Caki2 (cell line): ENCODE results near the gene GAK. TPM values are rescaled to one million over a fixed set of nuclear protein-coding genes. Genes with fewer than 3 reads are reported as not detected.

Experiments
- DNase-seq: peaks from one replicate; pipeline ENCODE4 v3.0.0-alpha.2; 2015; ENCODE audit warnings: low read depth
- in situ Hi-C: cut with HindIII; loops from 2 replicates; pipeline ENCODE4 v1.10.0; 2016; ENCODE audit warnings: low sequenced_read_pairs, low pct_unique_long_range_greater_than_20kb, mixed read lengths
- total RNA-seq: library from RNA; depleted of rRNA; stranded (reverse); fragments of >200 nt; shearing (Covaris generic); gene quantifications from 2 replicates; pipeline ENCODE4 v1.2.3, GENCODE V29; 2014; ENCODE audit warnings: low replicate concordance

The GAK gene
- total RNA-seq, 1 experiment from 2014 or later = 61.6 TPM

DNA sequence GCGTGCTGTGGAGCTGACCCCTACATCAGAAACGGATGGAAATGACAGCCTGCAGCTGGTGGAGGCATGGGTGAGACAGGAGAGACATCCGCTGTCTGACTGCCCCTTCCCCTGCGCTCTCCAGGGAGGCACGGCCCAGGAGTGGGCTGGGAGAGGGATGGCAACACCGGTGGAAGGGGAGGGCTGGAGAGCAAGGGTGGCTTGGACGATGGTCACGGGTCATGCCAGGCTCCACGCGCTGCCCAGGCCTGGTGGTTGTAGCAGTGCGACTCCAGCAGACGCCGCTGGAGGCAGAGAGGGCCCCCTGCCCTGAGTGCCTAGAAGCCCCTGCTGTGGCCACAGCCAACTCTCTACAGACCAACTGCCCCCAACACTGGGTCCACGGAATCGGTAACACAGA, 47.9 kb downstream of the GAK start:
- no peak for DNase-seq

DNA sequence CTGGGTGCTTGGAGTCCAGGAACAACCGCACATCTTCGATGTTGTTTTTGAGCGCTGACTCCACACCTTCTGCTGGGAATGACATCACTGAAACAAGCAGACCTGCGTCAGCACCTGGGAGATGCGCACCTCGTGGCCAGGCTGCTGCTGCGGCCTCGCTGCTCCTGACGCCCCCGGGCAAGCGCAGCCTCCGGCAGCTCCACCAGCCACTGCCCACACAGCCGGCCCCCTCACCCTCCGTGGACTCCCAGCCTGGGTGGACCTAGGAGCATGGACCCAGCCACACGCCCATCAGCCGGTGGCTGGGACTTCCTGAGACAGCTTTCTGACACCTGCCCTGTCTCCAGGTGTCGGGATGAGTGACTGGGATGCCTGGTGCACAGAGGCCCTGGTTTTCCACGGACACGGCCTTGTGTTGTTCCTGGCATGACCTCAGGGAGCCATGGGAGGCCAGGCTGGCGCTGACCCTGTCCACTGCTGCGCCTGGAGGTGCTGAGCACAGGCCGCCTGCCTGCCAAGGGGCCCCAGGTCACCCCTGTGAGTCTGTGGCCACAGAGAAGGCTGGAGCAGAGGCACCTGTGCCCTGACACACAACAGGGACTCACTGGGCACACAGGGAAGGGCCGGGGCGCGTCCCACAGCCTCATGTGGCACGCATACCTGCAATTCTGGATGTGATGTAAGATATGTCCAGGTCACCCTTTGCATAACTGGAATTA, 48.6 kb downstream of the GAK start:
- no peak for DNase-seq
- in situ Hi-C loops = no loop called here

More for the DNA sequence above, 47.9 kb downstream of the GAK start:
- in situ Hi-C loops = no loop called here

DNA sequence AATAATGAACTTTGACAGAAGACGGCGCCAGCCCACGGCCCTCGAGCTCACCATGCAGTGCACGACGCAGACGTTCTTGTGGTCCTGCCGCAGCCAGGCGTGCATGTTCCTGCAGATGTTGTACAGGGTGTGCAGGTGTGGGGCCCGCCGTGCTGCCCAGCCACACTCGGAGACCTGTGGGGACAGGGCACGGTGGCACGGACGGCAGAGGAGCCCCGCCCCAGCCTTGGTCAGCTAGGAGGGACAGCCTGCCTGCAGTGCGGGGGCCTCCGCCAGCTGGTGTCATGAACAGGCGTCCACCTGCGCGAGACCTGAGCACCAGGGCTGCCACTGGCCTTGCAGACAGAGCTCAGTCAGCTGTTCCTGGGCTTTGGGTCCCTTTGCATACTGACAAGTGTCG, 49.5 kb downstream of the GAK start:
- no peak for DNase-seq
- in situ Hi-C loops = no loop called here

DNA sequence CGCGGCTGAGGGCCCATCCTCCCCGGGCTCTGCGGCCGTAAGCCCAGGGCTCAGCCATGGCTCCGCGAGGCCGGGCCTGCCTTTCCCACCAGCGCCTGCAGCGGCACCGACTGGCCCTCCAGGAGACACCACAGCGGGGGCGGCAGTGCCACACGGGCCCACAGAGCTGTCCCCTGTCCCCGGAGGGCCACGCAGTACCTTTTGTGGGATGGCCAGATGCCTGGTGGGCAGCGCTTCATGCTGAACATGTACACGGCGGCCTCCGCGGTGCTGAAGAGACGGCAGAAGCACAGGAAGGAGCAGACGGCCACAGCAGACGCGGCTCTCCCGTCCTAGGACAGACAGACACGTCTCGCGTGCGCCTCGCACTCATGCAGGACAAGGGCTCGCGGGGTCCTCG, 50.4 kb downstream of the GAK start:
- no peak for DNase-seq
- in situ Hi-C loops = no loop called here

DNA sequence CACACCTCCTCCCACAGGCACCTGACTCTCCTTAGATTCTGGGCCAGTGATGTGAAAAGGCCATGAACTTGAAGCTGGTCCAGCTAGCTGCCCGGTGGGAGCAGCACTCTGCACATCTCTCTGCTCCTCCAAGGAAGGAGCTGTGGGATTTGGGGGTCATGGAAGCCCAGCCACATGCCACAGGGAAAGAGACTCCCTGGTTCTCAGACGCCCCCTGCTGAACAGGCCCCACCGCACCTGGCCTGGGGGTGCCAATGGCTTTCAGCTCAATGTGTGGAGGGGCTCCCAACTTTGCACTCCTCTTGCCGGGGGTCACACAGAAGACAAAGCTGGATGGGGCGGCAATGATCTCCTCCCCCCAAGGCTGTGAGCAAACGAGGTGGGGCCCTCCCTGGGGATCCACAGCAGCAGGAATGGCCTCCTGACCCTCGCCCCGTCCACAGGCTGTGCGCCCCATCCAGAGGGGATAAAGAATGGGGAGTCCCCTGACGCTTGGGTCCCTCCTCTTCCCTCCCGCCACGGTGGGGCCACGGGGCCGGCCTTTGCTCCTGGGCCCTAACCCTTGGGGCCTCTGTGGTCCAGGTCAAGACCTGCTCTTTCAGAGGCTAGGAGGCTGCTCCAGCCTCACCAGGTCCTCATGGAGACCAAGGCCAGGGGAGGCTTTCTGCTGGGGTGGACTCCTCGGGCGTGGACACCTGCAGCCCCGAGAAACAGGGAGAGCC, 51.3 kb downstream of the GAK start:
- in situ Hi-C loops = no loop called here
- DNase-seq = no peak

DNA sequence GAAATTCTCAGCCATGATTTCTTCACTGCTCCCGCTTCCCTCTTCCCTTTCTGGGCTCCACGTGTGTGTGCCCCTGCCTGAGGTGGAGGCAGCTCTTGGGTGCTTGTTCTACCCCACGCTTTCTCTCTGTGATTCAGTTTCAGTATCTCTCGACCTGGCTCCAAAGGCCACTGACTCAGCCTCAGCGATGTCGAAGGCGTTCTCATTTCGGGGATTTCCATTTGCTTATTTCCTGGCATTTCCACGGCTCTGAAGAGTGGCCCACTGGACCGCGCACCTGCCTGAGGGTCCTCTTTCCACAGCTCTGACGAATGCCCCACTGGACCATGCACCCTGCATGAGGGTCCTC, 52.4 kb downstream of the GAK start:
- DNase-seq = no peak
- in situ Hi-C loops = no loop called here

DNA sequence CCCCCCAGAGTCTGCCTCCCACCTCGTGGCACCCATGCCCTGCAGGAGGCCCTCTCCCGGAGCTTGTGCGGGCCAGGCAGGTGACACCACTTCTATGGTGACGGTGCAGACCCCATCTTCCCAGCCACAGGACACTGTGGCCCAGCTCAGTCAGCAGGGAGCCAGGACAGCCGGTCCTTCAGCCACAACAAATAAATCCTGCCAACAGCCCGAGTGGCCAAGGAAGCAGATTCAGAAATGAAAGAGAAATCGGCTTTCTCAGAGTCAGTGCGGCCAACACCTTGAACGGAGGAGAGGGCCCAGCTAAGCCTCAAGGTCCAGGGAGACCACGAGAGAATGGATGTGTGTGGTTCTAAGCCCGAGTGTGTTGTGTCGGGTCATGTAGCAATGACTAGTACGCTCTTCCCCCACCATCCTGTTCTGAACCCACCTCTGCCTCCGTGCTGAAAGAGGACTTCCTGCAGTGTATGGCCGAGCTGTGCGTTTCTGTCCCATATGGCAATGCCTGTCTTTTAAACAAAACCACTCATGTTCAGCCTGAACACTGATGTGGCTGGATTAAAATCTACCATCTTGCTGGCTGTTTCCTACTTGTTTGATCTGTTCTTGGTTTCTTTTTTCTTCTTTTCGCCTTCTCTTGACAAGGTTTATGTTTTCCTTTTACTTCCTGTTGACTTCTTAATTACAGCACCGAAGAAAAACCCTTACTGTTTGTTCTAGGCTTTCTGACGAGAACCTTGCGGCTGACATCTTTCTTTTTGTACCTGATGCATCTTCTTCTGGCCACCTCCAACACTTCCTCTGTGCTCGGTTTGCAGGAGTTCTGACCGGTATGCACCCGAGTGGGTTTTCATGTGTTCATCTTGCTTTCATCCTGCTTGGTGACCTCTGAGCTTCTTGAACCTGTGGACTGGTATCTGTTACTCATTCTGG, 53.1 kb downstream of the GAK start:
- in situ Hi-C loops = no loop called here
- DNase-seq = no peak

DNA sequence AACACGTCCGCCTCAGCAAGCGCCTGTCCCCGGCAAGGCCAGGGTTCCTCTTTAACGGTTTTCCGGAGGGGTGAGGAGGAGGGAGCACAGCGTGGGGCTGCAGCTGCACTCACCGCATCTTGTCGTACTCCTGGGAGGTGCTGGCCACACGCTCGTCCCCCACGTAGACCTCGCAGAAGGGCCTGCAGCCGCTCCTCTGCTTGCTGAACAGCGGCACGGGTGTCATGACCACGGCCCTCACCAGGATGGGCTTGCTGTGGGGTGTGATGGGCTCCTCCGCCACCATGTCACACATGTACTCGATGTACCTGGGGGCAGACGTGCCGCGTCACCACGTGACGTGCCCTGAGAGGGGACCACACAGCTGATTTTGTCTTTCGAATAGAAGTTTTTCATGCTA, 54.6 kb downstream of the GAK start:
- in situ Hi-C loops = no loop called here
- no peak for DNase-seq

DNA sequence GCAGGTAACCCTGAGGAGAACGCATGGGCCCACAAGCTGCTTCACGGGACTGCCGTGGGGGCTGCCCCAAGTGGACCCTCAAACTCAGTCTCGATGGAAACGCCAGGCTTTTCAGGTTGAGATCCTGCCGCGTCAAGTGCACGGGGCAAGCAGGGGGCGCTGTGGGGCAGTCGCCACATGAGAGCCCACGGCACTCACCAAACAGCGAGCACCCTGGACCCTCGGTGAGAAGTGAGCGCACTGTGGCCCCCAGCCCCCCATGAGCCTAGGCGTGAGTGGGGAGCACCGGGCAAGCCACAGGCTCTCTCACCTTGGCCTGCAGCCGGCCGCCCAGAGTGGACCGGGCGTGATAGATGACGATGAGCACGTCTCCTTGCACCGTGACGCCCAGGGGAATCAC, 55.3 kb downstream of the GAK start:
- in situ Hi-C loops = no loop called here
- no peak for DNase-seq

DNA sequence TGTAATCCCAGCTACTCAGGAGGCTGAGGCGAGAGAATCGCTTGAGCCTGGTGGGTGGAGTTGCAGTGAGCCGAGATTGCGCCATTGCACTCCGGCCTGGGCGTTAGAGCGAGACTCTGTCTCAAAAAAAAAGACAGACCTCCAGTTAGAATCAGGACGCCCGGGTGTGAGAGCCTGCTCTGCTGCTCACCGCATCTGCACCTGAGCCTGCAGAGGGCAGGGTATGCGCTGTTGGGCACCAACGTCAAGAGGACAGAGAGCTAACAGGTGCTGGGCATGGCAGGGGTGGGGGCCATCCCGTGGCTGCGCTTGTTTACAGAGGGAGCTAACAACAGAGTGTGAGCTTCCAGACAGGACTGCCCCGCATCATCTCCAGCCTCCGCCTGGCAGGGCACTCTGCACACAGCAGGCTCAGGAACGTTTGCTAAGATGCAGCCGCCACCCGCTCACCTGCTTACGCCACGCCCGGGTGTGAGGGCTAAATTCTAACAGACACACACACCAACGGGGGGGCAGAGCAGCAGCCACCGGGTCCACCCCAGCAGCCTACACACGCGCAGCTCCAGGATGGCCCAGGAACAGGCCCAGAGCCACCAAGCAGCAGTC, 56.2 kb downstream of the GAK start:
- no peak for DNase-seq
- in situ Hi-C loops = no loop called here

DNA sequence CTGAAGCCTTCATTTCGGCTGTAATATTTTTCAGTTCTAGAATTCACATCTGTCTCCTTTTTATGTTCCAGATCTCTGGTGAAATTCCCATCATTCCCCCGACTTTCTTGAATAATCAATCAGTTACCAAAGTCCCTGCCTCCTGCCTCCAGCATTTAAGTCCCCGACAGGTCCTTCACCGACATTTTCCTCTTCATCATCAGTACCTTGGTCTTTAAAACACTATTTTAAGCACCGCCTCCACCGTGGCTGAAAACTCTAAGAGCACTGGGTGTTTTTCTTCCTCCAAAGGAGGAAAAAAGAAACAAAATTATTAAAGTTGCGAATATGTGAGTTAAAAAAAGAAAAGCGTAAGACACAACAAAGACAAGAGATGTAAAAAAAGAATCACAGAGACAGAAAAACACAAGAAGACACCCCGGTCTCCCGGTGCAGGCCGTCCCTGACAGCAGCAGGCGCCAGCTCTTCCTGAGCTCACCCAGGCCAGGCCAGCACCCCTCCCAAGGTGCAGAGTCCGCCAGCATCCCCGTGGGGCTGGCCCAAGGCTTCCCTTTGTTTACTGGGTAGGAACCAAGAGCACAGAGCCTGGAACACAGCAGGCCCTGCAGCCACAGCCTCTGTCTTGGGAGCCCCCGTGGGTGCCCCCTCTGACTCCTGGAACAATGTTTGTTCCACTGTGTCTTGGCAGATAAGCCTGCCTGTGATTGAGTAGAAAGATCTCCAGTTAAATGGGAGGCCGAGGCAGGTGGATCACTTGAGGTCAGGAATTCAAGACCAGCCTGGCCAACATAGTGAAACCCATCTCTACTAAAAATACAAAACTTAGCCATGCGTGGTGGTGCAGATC, 56.9 kb downstream of the GAK start:
- in situ Hi-C loops = no loop called here
- DNase-seq = no peak

DNA sequence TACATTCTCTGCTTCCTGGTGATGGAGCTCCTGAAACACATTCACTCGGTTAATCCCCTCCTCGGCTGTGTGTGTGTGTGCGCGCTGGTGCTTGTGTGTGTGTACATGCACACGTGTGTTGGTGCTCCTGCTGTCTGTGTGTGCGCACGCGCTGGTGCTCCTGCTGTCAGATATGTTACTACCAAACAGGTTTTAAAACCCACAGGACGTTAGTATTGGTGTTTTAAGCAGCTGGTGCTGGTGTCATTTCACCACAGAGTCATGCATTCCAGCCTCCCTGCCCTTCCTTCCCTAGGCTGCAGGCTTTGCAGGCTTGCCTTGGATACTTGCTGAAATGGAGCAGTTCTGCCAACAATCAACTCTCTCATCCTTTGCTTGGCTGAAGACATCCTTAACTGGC, 58.1 kb downstream of the GAK start:
- DNase-seq = no peak
- in situ Hi-C loops = no loop called here

DNA sequence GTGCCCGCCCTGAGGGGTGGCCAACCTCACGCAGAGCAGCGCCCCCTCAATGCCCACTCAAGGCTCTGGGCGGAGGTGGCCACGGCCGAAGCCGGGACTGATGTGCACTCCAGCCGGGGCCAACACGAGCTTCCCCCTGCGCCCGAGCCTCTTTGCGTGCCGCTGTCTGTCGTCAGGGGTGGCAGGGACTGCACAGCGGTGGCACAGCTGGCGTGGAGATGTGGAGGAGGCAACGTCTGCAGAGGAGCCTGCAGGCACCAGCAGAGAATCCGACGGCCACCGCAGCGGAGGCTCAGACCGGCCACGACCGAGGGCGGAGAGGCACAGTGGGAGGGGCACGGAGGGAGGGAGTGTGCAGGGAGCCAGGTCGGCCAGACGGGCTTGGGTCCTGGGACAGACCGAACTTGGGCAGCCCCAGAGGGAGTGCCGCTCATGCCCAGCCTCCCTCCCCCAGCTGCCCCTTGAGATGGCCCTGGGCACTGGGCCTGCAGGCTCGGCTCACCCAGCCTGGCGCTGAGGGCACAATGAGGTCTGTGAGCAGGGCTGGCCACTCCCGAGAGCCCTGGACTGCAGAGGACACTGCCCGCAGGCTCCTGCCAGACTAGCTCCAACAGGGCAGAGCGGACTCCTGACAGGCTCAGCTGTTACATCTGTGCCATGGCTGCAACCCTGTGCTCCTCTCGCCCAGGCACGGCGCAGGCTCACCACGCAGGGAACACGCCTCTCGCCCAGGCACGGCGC, 59.7 kb downstream of the GAK start:
- DNase-seq = no peak
- in situ Hi-C loops = no loop called here

DNA sequence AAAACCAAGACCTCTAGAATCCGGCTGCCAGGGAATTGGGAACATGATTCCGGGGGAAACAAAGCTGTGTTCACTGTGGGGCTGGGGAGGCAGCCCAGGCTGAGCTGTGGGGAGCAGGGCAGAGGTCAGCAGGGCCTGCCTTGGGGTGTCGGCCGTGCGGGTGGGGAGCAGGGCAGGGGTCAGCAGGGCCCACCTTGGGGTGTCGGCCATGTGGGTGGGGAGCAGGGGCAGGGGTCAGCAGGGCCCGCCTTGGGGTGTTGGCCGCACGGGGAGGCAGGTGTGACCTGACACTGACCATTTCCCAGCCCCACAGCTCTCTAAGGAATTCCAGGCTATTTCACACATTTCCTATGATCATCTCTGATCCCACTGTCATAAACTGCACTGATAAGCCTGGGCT, 60.6 kb downstream of the GAK start:
- in situ Hi-C loops = no loop called here
- DNase-seq = no peak

DNA sequence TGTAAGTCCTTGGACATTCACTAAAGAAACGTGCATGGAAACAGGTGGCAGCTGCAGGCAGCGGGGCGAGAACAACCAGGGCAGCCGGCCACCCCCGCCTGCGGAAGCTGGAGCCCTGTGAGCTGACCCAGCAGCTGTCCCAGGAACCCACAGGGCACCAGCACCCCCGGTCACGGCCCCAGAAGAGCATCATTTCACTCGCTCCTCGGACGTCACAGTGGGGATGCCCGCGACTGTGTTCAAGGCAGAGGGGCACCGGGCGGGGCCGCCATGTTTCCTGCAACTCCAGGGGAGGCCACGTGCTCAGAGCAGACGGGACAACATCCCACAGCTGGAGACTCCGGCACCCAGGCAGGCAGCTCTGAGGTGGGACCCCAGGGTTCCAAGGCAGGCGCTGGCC, 61.2 kb downstream of the GAK start:
- in situ Hi-C loops = no loop called here

DNA sequence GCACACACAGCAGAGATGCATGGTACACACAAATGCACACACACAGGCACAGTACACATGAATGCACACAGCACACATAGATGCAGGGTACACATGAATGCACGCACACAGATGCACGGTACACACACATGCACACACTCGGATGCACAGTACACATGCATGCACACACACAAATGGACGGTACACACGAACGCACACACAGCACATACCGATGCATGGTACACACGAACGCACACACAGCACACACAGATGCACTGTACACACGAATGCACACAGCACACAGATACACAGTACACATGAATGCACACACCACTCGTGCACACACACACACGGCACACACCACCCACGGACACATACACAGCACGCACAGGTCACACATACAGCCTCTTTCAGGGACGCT, 62.3 kb downstream of the GAK start:
- no peak for DNase-seq
- in situ Hi-C loops = no loop called here

More for the DNA sequence above, 61.2 kb downstream of the GAK start:
- DNase-seq = no peak

DNA sequence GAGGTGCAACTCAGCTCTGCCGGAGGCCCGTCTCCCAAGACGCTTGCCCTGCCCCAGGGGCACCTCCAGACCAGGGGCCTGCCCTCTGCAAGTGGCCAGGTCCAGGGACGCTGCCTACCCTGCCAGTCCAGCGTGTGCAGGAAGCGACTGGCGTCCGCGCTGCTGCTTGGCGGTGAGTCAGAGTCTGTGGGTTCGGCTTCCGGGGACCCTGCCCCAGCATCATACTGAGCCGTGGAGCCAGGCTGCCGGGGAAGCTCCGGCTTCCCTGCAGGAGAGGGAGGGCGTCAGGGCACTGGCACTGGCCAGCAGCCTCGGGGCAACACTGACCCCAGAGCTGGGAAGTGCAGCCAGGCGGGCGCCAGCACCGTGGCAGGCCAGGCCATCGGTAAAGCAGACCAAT, 63.7 kb downstream of the GAK start:
- DNase-seq = no peak
- in situ Hi-C loops = no loop called here
